HepG2 (cell line): ENCODE results near the gene TMEM217. TPM values are rescaled to one million over a fixed set of nuclear protein-coding genes. Genes with fewer than 3 reads are reported as not detected.

Experiments used
- ATAC-seq: fragments of 200-7000 bp; cut with Tn5 transposase; 3 replicates; pipeline ENCODE4 v1.9.1; 2020; ENCODE audit warnings: mild to moderate bottlenecking, moderate library complexity
- BruUV-seq: library from RNA; stranded (reverse); fragments of 400-500 nt; replicated peaks from 2 replicates; lab custom pipeline; 2021; lab: Mats Ljungman, UMichigan
- CTCF ChIA-PET: fragments of 300-600 bp; formaldehyde crosslinking; extraction: SDS; loops from one replicate; lab custom pipeline; 2021; ENCODE audit warnings: low total read pairs, inconsistent platforms, low intra/inter-chr PET ratio; lab: Yijun Ruan, JAX
- POLR2A ChIA-PET: fragments of 350-600 bp; sonication (Branson Sonifier 250); formaldehyde crosslinking; loops from one replicate; lab custom pipeline; 2020; ENCODE audit warnings: antibody characterized with exemption, inconsistent platforms; lab: Yijun Ruan, JAX
- DNase-seq: peaks from one replicate; pipeline ENCODE4 v3.0.0-alpha.2; 2015; ENCODE audit warnings: low spot score
- FAIRE-seq: peaks from 3 replicates; lab custom pipeline; 2011; peaks lifted over from hg19 to GRCh38; lab: Jason Lieb, UNC
- H2AFZ ChIP-seq: one replicate; pipeline ENCODE4 v1.6.1; 2011; ENCODE audit warnings: low read length, inconsistent platforms
- H3K27ac ChIP-seq: fragments of 300-600 bp; 3 replicates; pipeline ENCODE4 v1.8.0; 2011; ENCODE audit warnings: mixed run types, mild to moderate bottlenecking, mixed read lengths, low read length, inconsistent platforms; ENCODE audit not compliant: insufficient read depth; ENCODE audit errors: extremely low read length
- H3K27me3 ChIP-seq, 2 experiments: fragments of 200-600 bp in 1 of 2; 2 replicates in 1 of 2; 3 replicates in 1 of 2; pipeline versions ENCODE4 v1.6.0 to v1.8.0; 2011; ENCODE audit warnings: low read length in 2 of 2, mild to moderate bottlenecking in 2 of 2, moderate library complexity in 2 of 2, inconsistent platforms in 1 of 2; ENCODE audit not compliant: insufficient read depth in 2 of 2, control insufficient read depth in 1 of 2
- H3K36me3 ChIP-seq, 2 experiments: fragments of 200-600 bp in 1 of 2; replicated peaks in 1 of 2; 2 replicates in 1 of 2; 3 replicates in 1 of 2; pipeline versions ENCODE4 v1.5.1 to v1.8.0; 2011; ENCODE audit warnings: low read length in 2 of 2, inconsistent platforms in 1 of 2; ENCODE audit not compliant: insufficient read depth in 2 of 2, control insufficient read depth in 1 of 2
- H3K4me1 ChIP-seq: 2 replicates; pipeline ENCODE4 v1.5.1; 2012; ENCODE audit warnings: low read length, inconsistent platforms; ENCODE audit not compliant: insufficient read depth
- H3K4me2 ChIP-seq: 2 replicates; pipeline ENCODE4 v1.6.0; 2011; ENCODE audit warnings: low read depth, low read length, inconsistent platforms
- H3K4me3 ChIP-seq, 3 experiments: fragments of 200-600 bp in 1 of 3; sonication (generic), shearing (Covaris generic) in 1 of 3; replicated peaks in 1 of 3; 2 replicates each; pipeline ENCODE4 v1.5.1; 2011 to 2016; ENCODE audit warnings: low read length in 3 of 3, inconsistent platforms in 2 of 3, low read depth in 2 of 3, mild to moderate bottlenecking in 2 of 3, control low read depth in 1 of 3, mixed read lengths in 1 of 3; ENCODE audit not compliant: insufficient read depth in 1 of 3
- H3K79me2 ChIP-seq: one replicate; pipeline ENCODE4 v1.6.1; 2011; ENCODE audit warnings: low read length, inconsistent platforms; ENCODE audit not compliant: insufficient read depth
- H3K9ac ChIP-seq: 2 replicates; pipeline ENCODE4 v1.6.0; 2011; ENCODE audit warnings: mild to moderate bottlenecking, low read depth, low read length, inconsistent platforms; ENCODE audit not compliant: insufficient read depth
- H3K9me3 ChIP-seq: 2 replicates; pipeline ENCODE4 v1.5.1; 2012; ENCODE audit warnings: mild to moderate bottlenecking, low read length
- H4K20me1 ChIP-seq: 2 replicates; pipeline ENCODE4 v1.6.0; 2011; ENCODE audit warnings: inconsistent platforms, mild to moderate bottlenecking, low read length, moderate library complexity; ENCODE audit not compliant: insufficient read depth
- CBFB ChIP-seq: sonication (generic); formaldehyde crosslinking; IDR thresholded peaks from 2 replicates; pipeline ENCODE4 v1.4.0; 2020; ENCODE audit warnings: missing genetic modification reagents
- KDM5A ChIP-seq: fragments of 200-600 bp; sonication (generic); IDR thresholded peaks from 2 replicates; pipeline ENCODE4 v1.7.0; 2018; ENCODE audit warnings: antibody characterized with exemption, mild to moderate bottlenecking, low read length, borderline replicate concordance
- PHF20 ChIP-seq: sonication (generic); formaldehyde crosslinking; IDR thresholded peaks from 2 replicates; pipeline ENCODE4 v1.5.0; 2020; ENCODE audit warnings: mild to moderate bottlenecking, missing genetic modification reagents
- THAP11 ChIP-seq: IDR thresholded peaks from 2 replicates; pipeline ENCODE4 v1.6.1; 2016; ENCODE audit warnings: missing biosample characterization, missing genetic modification reagents
- ZNF672 ChIP-seq: sonication (generic); formaldehyde crosslinking; IDR thresholded peaks from 2 replicates; pipeline ENCODE4 v1.8.1; 2022; ENCODE audit warnings: missing genetic modification reagents
- ZSCAN30 ChIP-seq: sonication (generic); formaldehyde crosslinking; IDR thresholded peaks from 2 replicates; pipeline ENCODE4 v1.5.0; 2020; ENCODE audit warnings: mild to moderate bottlenecking, missing genetic modification reagents
- WGBS: methylation state at CpG from one replicate; pipeline ENCODE4 v1.1.6; 2017; ENCODE audit warnings: low lambda C conversion rate; 5-methylcytosine and 5-hydroxymethylcytosine counted together
- in situ Hi-C: cut with HindIII; loops from 2 replicates; pipeline ENCODE4 v1.10.0; 2017; ENCODE audit warnings: low pct_unique_long_range_greater_than_20kb; ENCODE audit not compliant: extremely low pct_ligation_motif_present
- intact Hi-C: fragments of 100-400 bp; cut with micrococcal nuclease; formaldehyde crosslinking; loops from one replicate; pipeline ENCODE4 v1.10.0; 2022; ENCODE audit not compliant: unreplicated experiment
- polyA plus RNA-seq, 8 experiments: library from polyadenylated mRNA; depleted of rRNA in 3 of 8; stranded (reverse) in 7 of 8; unstranded in 1 of 8; fragments of >200 nt; fragmentation: Illumina TruSeq in 4 of 8; extraction: Trizol in 4 of 8; gene quantifications; 2 replicates each; pipeline versions ENCODE4 v1.2.1 to v1.2.3, GENCODE V29; 2011 to 2016; ENCODE audit warnings: low read depth in 4 of 8, missing spikeins in 1 of 8, mixed read lengths in 1 of 8; ENCODE audit not compliant: insufficient read depth in 1 of 8
- small RNA-seq, 3 experiments: library from RNA; depleted of rRNA; stranded (forward); fragments of <200 nt; gene quantifications; one replicate each; pipeline ENCODE3, GENCODE V24; 2012; ENCODE audit warnings: low read depth in 2 of 3, low replicate concordance in 1 of 3; ENCODE audit not compliant: insufficient read length in 3 of 3, insufficient read depth in 2 of 3
- total RNA-seq, 5 experiments: library from RNA; depleted of rRNA; stranded (reverse); fragments of >200 nt; fragmentation: Illumina TruSeq; extraction: Trizol; gene quantifications; 2 replicates each; pipeline ENCODE4 v1.2.3, GENCODE V29; 2016; ENCODE audit warnings: low read depth in 1 of 5
- TF ChIP-seq, protein P1 (sequence below): sonication (generic); formaldehyde crosslinking; IDR thresholded peaks from 2 replicates; pipeline ENCODE4 v1.9.0; 2021; ENCODE audit warnings: missing genetic modification reagents, mild to moderate bottlenecking, borderline replicate concordance
- TF ChIP-seq, protein P2 (sequence below): sonication (generic); formaldehyde crosslinking; IDR thresholded peaks from 2 replicates; pipeline ENCODE4 v1.4.0; 2020; ENCODE audit warnings: missing genetic modification reagents, mild to moderate bottlenecking, borderline replicate concordance

TMEM217 gene
- total and polyA plus RNA-seq, 2 of the 13 experiments (the other 11 are each of a cell fraction or from before 2014, with no cell fraction given): 2.3 to 3.4 TPM

DNA sequence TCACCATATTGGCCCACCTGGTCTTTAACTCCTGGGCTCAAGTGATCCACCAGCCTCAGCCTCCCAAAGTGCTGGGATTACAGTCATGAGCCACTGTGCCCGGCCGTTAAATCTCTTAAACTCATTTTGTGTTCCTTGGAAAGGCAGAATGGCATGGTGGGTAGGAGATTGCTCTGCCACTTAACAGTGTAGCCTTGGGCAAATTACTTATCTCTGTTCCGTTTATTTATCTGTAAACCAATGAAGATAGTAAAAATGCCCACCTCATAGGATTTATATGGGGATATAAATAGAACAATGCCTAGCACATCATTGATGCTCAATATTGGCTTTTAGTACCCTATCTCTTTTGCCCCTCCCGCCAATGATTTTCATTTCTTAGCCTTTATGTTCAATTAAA lies 95.2 kb downstream of the TMEM217 start:
- H3K36me3 ChIP-seq: no peaks in the 10 kb centered on the region
- intact Hi-C loops: no loop called here
- no peaks in the 10 kb centered on the region for H3K27me3 ChIP-seq
- H3K9ac ChIP-seq: no peak overlapping the region
- no peak overlapping the region for H3K4me3 ChIP-seq
- H3K79me2 ChIP-seq: no peaks in the 10 kb centered on the region
- ChIA-PET CTCF (no interaction called here), POLR2A (interaction anchor here (1.0 kb wide), 1 partner anchor 15 kb away, joined by 3 read pairs; no protein-coding TSS in a partner anchor)
- H3K27ac ChIP-seq: no peak overlapping the region
- H2AFZ ChIP-seq: no peak overlapping the region
- BruUV-seq: no TSS peak
- 97% methylated on average over 4 of the region's 4 CpGs for WGBS
- DNase-seq: no peak
- H3K4me2 ChIP-seq: no peak overlapping the region
- peaks cover 49% of the 10 kb centered on the region for H3K4me1 ChIP-seq
- in situ Hi-C loops: no loop called here
- FAIRE-seq: no peak
- no peaks in the 10 kb centered on the region for H4K20me1 ChIP-seq
- ATAC-seq: no peak
- TF ChIP-seq CBFB (no peak), ZNF672 (no peak), KDM5A (no peak), THAP11 (no peak), ZSCAN30 (CRISPR knock-in tag) (no peak), PHF20 (CRISPR knock-in tag) (no peak)
- TF ChIP-seq, protein P1, sequence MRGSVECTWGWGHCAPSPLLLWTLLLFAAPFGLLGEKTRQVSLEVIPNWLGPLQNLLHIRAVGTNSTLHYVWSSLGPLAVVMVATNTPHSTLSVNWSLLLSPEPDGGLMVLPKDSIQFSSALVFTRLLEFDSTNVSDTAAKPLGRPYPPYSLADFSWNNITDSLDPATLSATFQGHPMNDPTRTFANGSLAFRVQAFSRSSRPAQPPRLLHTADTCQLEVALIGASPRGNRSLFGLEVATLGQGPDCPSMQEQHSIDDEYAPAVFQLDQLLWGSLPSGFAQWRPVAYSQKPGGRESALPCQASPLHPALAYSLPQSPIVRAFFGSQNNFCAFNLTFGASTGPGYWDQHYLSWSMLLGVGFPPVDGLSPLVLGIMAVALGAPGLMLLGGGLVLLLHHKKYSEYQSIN (CRISPR knock-in tag): no peak
- TF ChIP-seq, protein P2, sequence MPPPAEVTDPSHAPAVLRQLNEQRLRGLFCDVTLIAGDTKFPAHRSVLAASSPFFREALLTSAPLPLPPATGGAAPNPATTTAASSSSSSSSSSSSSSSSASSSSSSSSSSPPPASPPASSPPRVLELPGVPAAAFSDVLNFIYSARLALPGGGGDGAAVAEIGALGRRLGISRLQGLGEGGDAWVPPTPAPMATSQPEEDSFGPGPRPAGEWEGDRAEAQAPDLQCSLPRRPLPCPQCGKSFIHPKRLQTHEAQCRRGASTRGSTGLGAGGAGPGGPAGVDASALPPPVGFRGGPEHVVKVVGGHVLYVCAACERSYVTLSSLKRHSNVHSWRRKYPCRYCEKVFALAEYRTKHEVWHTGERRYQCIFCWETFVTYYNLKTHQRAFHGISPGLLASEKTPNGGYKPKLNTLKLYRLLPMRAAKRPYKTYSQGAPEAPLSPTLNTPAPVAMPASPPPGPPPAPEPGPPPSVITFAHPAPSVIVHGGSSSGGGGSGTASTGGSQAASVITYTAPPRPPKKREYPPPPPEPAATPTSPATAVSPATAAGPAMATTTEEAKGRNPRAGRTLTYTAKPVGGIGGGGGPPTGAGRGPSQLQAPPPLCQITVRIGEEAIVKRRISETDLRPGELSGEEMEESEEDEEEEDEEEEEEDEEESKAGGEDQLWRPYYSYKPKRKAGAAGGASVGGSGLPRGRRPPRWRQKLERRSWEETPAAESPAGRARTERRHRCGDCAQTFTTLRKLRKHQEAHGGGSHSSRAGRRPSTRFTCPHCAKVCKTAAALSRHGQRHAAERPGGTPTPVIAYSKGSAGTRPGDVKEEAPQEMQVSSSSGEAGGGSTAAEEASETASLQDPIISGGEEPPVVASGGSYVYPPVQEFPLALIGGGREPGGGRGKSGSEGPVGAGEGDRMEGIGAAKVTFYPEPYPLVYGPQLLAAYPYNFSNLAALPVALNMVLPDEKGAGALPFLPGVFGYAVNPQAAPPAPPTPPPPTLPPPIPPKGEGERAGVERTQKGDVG (CRISPR knock-in tag): no peak
- TF ChIP-seq, all 625 proteins: peak for 0
- no peaks in the 10 kb centered on the region for H3K9me3 ChIP-seq

Small RNA genes lying within 50 kb of the gene (small RNA-seq; reads per million reads assigned to genes)
- 0 reads per million in 3 experiments for gene AL096712.1

Other genes with a start within 250 kb of the TMEM217 start
- gene PIM1, start 88.0 kb downstream of the TMEM217 start, total RNA-seq (2016; rRNA removed; fragmentation: Illumina TruSeq; extraction: Trizol): 19.1 and 29.4 TPM in 2 replicates
- gene PIM1, start 88.0 kb downstream of the TMEM217 start, polyA plus RNA-seq (2011; rRNA removed): 117 and 149 TPM in 2 replicates
- 12.9 and 15.5 TPM in 2 replicates for gene TBC1D22B, start 372 bp downstream of the TMEM217 start, total RNA-seq (2016; rRNA removed; fragmentation: Illumina TruSeq; extraction: Trizol)
- 8.4 and 9.7 TPM in 2 replicates for gene TBC1D22B, start 372 bp downstream of the TMEM217 start, polyA plus RNA-seq (2011; rRNA removed)
- gene RNF8, start 95.8 kb upstream of the TMEM217 start, total RNA-seq (2016; rRNA removed; fragmentation: Illumina TruSeq; extraction: Trizol): 47.6 and 65.7 TPM in 2 replicates
- 18.1 and 21.8 TPM in 2 replicates for gene RNF8, start 95.8 kb upstream of the TMEM217 start, polyA plus RNA-seq (2011; rRNA removed)
- gene CMTR1, start 175.1 kb upstream of the TMEM217 start, total RNA-seq (2016; rRNA removed; fragmentation: Illumina TruSeq; extraction: Trizol): 33.0 and 55.2 TPM in 2 replicates
- 19.7 and 23.4 TPM in 2 replicates for gene CMTR1, start 175.1 kb upstream of the TMEM217 start, polyA plus RNA-seq (2011; rRNA removed)
- 66.8 and 72.4 TPM in 2 replicates for gene CCDC167, start 241.7 kb upstream of the TMEM217 start, total RNA-seq (2016; rRNA removed; fragmentation: Illumina TruSeq; extraction: Trizol)
- gene CCDC167, start 241.7 kb upstream of the TMEM217 start, polyA plus RNA-seq (2011; rRNA removed): 44.0 and 48.4 TPM in 2 replicates